A549 (cell line): ENCODE results near the gene CUX1. TPM values are rescaled to one million over a fixed set of nuclear protein-coding genes. Genes with fewer than 3 reads are reported as not detected.

ENCODE experiments used
- ATAC-seq, 2 experiments: fragments of 200-7000 bp in 1 of 2; fragments of >200 bp in 1 of 2; cut with Nextera tagmentation in 1 of 2; cut with Tn5 transposase in 1 of 2; 3 replicates each; pipeline versions ENCODE4 v1.8.0 to v1.9.1; 2018 to 2020; ENCODE audit warnings: mild to moderate bottlenecking in 1 of 2, moderate library complexity in 1 of 2
- CTCF ChIA-PET: fragments of 300-600 bp; sonication (Branson Sonifier 250); formaldehyde crosslinking; extraction: SDS; loops from one replicate; lab custom pipeline; 2021; ENCODE audit warnings: antibody characterized with exemption, inconsistent platforms; lab: Yijun Ruan, JAX
- POLR2A ChIA-PET: fragments of 350-600 bp; formaldehyde crosslinking; extraction: SDS; loops from one replicate; lab custom pipeline; 2021; ENCODE audit warnings: antibody characterized with exemption, inconsistent platforms; lab: Yijun Ruan, JAX
- DNase-seq, 2 experiments: peaks; one replicate each; pipeline versions ENCODE4 v3.0.0 to v3.0.0-alpha.2; 2011 to 2016; ENCODE audit warnings: low read depth in 1 of 2, low spot score in 1 of 2
- FAIRE-seq: peaks from 2 replicates; lab custom pipeline; 2011; peaks lifted over from hg19 to GRCh38; lab: Jason Lieb, UNC
- H3K27ac ChIP-seq, 2 experiments: fragments of >200 bp; sonication (Bioruptor Twin); formaldehyde crosslinking; 3 replicates each; pipeline ENCODE4 v1.5.1; 2016 to 2017
- H3K4me1 ChIP-seq: fragments of >200 bp; sonication (Bioruptor Twin); formaldehyde crosslinking; 3 replicates; pipeline ENCODE4 v1.6.1; 2016
- H3K4me2 ChIP-seq: fragments of >200 bp; sonication (Bioruptor Twin); formaldehyde crosslinking; 3 replicates; pipeline ENCODE4 v1.6.1; 2016
- H3K4me3 ChIP-seq: fragments of >200 bp; sonication (Bioruptor Twin); formaldehyde crosslinking; 3 replicates; pipeline ENCODE4 v1.5.1; 2016
- H3K9me3 ChIP-seq: fragments of >200 bp; sonication (Bioruptor Twin); formaldehyde crosslinking; 3 replicates; pipeline ENCODE4 v1.6.1; 2016
- CEBPB ChIP-seq, 2 experiments: fragments of >200 bp in 1 of 2; sonication (Bioruptor Twin) in 1 of 2; formaldehyde crosslinking in 1 of 2; IDR thresholded peaks; 2 replicates each; pipeline ENCODE4 v1.6.1; 2012 to 2016
- CHD2 ChIP-seq: fragments of 150-350 bp; IDR thresholded peaks from 2 replicates; pipeline ENCODE4 v1.6.1; 2014; ENCODE audit warnings: low read length; ENCODE audit not compliant: partially characterized antibody
- CHD4 ChIP-seq: fragments of 200-600 bp; sonication (generic); IDR thresholded peaks from 2 replicates; pipeline ENCODE4 v1.6.1; 2016; ENCODE audit warnings: antibody characterized with exemption, mild to moderate bottlenecking, borderline replicate concordance
- EHMT2 ChIP-seq: fragments of 200-600 bp; sonication (generic); IDR thresholded peaks from 2 replicates; pipeline ENCODE4 v1.6.1; 2016; ENCODE audit warnings: antibody characterized with exemption, low read depth, mild to moderate bottlenecking, moderate library complexity
- EP300 ChIP-seq, 2 experiments: fragments of >200 bp; sonication (Bioruptor Twin); formaldehyde crosslinking; IDR thresholded peaks; 2 replicates in 1 of 2; 3 replicates in 1 of 2; pipeline ENCODE4 v1.6.1; 2016 to 2017
- GATA3 ChIP-seq: IDR thresholded peaks from 2 replicates; pipeline ENCODE4 v1.6.1; 2012; ENCODE audit warnings: borderline replicate concordance
- JUNB ChIP-seq: fragments of >200 bp; sonication (Bioruptor Twin); formaldehyde crosslinking; IDR thresholded peaks from 2 replicates; pipeline ENCODE4 v1.6.1; 2016
- NFE2L2 ChIP-seq: fragments of 150-350 bp; conservative IDR thresholded peaks from 2 replicates; pipeline ENCODE4 v1.6.1; 2014; ENCODE audit warnings: low read length
- NPAS2 ChIP-seq: fragments of 250-450 bp; sonication (Bioruptor Pico); IDR thresholded peaks from 2 replicates; pipeline ENCODE4 v1.8.0; 2022; ENCODE audit warnings: mild to moderate bottlenecking, moderate library complexity, borderline replicate concordance
- PHF8 ChIP-seq: fragments of 200-600 bp; sonication (generic); IDR thresholded peaks from 2 replicates; pipeline ENCODE4 v1.6.1; 2016; ENCODE audit warnings: low read depth, mild to moderate bottlenecking, antibody characterized with exemption, moderate library complexity, borderline replicate concordance
- POLR2AphosphoS2 ChIP-seq: conservative IDR thresholded peaks from 2 replicates; pipeline ENCODE4 v1.6.1; 2012; ENCODE audit warnings: low read length, improper control_type of control experiment, inconsistent platforms
- RAD21 ChIP-seq, 2 experiments: fragments of >200 bp in 1 of 2; sonication (Bioruptor Twin) in 1 of 2; formaldehyde crosslinking in 1 of 2; IDR thresholded peaks in 1 of 2; conservative IDR thresholded peaks in 1 of 2; 2 replicates in 1 of 2; 3 replicates in 1 of 2; pipeline ENCODE4 v1.6.1; 2012 to 2018; ENCODE audit warnings: inconsistent platforms in 1 of 2
- ZC3H11A ChIP-seq: fragments of 450-650 bp; IDR thresholded peaks from 2 replicates; pipeline ENCODE4 v1.6.1; 2014; ENCODE audit warnings: antibody characterized with exemption, mild to moderate bottlenecking
- ZFP36 ChIP-seq: fragments of 450-650 bp; IDR thresholded peaks from 2 replicates; pipeline ENCODE4 v1.6.1; 2014; ENCODE audit warnings: borderline replicate concordance; ENCODE audit not compliant: partially characterized antibody
- ZNF302 ChIP-seq: fragments of 250-450 bp; sonication (Bioruptor Pico); IDR thresholded peaks from 2 replicates; pipeline ENCODE4 v1.9.0; 2021; ENCODE audit warnings: inconsistent platforms, mild to moderate bottlenecking, moderate library complexity
- WGBS: methylation state at CpG from one replicate; pipeline ENCODE4 v1.1.6; 2017; ENCODE audit errors: missing lambda C conversion rate; 5-methylcytosine and 5-hydroxymethylcytosine counted together
- polyA plus RNA-seq, 4 experiments: library from polyadenylated mRNA; depleted of rRNA in 3 of 4; stranded (reverse); fragments of >200 nt; fragmentation: RNase III in 1 of 4; extraction: RNeasy Plus Mini Kit Qiagen cat#74134 plus additional on column Dnase treatment in 1 of 4; gene quantifications; 2 replicates in 3 of 4; 3 replicates in 1 of 4; pipeline ENCODE4 v1.2.3, GENCODE V29; 2011 to 2017
- TF ChIP-seq, protein P1 (sequence below): fragments of 150-350 bp; IDR thresholded peaks from 2 replicates; pipeline ENCODE4 v1.6.1; 2014; ENCODE audit warnings: low read depth, mild to moderate bottlenecking, low read length
- TF ChIP-seq, protein P2 (sequence below): fragments of >200 bp; sonication (Bioruptor Twin); formaldehyde crosslinking; IDR thresholded peaks from 3 replicates; pipeline ENCODE4 v1.5.1; 2016
- TF ChIP-seq, protein P3 (sequence below): fragments of 250-450 bp; sonication (Bioruptor Pico); IDR thresholded peaks from 2 replicates; pipeline ENCODE4 v1.5.0; 2021; ENCODE audit warnings: mild to moderate bottlenecking, moderate library complexity, borderline replicate concordance
- TF ChIP-seq, protein P4 (sequence below): fragments of 200-600 bp; sonication (generic); IDR thresholded peaks from 2 replicates; pipeline ENCODE4 v1.6.1; 2016; ENCODE audit warnings: antibody characterized with exemption, mild to moderate bottlenecking, moderate library complexity
- TF ChIP-seq, protein P5 (sequence below): IDR thresholded peaks from 2 replicates; pipeline ENCODE4 v1.6.1; 2012; ENCODE audit warnings: low read depth, borderline replicate concordance

Gene CUX1
- polyA plus RNA-seq, 2 of the 4 experiments (the other 2 are of a cell fraction): 32.7 to 33.4 TPM

DNA sequence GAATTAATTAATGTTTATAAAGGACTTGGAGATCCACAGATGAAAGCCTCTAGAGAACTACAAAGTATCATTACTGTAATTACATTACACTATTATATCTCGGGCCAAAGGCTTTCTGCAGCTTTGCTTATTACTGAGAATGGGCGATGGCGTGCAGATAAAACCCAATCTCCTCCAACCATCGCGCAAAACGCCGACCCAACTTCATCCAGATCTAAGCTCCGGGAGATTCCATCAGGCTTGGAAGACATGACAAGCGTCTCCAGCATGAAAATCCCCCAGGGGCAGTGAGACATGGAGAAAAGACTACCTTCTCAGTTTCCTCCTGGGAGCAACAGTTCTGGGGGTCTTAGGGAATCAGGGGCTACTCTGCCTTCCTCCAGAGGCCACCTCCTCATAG, 42.2 kb upstream of the CUX1 start:
- DNase-seq (no peak), FAIRE-seq (no peak), ATAC-seq (no peak)
- CTCF ChIA-PET: interaction anchor here (0.9 kb wide), 1 partner anchor 233 kb away, joined by 3 read pairs; no protein-coding TSS in a partner anchor
- 79% methylated on average over 9 of the region's 9 CpGs for WGBS
- H3K4me3 ChIP-seq: no peak overlapping the region
- no peak overlapping the region for H3K27ac ChIP-seq
- no peaks in the 10 kb centered on the region for H3K4me1 ChIP-seq
- no peak overlapping the region for H3K4me2 ChIP-seq
- POLR2A ChIA-PET: no interaction called here
- TF ChIP-seq EHMT2 (no peak), RAD21 (conservative IDR thresholded peaks at IDR 0.05 in 1 of 2, IDR thresholded peaks at IDR 0.05 in 1 of 2) (no peak), GATA3 (no peak), JUNB (no peak), ZFP36 (no peak), NPAS2 (CRISPR knock-in tag) (no peak), ZNF302 (CRISPR knock-in tag) (no peak), CEBPB (IDR thresholded peaks at IDR 0.05) (no peak), POLR2AphosphoS2 (no peak), PHF8 (no peak), ZC3H11A (no peak), CHD2 (no peak), EP300 (IDR thresholded peaks at IDR 0.05) (no peak)
- TF ChIP-seq, protein P1, sequence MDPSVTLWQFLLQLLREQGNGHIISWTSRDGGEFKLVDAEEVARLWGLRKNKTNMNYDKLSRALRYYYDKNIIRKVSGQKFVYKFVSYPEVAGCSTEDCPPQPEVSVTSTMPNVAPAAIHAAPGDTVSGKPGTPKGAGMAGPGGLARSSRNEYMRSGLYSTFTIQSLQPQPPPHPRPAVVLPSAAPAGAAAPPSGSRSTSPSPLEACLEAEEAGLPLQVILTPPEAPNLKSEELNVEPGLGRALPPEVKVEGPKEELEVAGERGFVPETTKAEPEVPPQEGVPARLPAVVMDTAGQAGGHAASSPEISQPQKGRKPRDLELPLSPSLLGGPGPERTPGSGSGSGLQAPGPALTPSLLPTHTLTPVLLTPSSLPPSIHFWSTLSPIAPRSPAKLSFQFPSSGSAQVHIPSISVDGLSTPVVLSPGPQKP: no peak
- TF ChIP-seq, protein P2, sequence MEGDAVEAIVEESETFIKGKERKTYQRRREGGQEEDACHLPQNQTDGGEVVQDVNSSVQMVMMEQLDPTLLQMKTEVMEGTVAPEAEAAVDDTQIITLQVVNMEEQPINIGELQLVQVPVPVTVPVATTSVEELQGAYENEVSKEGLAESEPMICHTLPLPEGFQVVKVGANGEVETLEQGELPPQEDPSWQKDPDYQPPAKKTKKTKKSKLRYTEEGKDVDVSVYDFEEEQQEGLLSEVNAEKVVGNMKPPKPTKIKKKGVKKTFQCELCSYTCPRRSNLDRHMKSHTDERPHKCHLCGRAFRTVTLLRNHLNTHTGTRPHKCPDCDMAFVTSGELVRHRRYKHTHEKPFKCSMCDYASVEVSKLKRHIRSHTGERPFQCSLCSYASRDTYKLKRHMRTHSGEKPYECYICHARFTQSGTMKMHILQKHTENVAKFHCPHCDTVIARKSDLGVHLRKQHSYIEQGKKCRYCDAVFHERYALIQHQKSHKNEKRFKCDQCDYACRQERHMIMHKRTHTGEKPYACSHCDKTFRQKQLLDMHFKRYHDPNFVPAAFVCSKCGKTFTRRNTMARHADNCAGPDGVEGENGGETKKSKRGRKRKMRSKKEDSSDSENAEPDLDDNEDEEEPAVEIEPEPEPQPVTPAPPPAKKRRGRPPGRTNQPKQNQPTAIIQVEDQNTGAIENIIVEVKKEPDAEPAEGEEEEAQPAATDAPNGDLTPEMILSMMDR: no peak
- TF ChIP-seq, protein P3, sequence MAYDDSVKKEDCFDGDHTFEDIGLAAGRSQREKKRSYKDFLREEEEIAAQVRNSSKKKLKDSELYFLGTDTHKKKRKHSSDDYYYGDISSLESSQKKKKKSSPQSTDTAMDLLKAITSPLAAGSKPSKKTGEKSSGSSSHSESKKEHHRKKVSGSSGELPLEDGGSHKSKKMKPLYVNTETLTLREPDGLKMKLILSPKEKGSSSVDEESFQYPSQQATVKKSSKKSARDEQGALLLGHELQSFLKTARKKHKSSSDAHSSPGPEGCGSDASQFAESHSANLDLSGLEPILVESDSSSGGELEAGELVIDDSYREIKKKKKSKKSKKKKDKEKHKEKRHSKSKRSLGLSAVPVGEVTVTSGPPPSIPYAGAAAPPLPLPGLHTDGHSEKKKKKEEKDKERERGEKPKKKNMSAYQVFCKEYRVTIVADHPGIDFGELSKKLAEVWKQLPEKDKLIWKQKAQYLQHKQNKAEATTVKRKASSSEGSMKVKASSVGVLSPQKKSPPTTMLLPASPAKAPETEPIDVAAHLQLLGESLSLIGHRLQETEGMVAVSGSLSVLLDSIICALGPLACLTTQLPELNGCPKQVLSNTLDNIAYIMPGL: no peak
- TF ChIP-seq, protein P4, sequence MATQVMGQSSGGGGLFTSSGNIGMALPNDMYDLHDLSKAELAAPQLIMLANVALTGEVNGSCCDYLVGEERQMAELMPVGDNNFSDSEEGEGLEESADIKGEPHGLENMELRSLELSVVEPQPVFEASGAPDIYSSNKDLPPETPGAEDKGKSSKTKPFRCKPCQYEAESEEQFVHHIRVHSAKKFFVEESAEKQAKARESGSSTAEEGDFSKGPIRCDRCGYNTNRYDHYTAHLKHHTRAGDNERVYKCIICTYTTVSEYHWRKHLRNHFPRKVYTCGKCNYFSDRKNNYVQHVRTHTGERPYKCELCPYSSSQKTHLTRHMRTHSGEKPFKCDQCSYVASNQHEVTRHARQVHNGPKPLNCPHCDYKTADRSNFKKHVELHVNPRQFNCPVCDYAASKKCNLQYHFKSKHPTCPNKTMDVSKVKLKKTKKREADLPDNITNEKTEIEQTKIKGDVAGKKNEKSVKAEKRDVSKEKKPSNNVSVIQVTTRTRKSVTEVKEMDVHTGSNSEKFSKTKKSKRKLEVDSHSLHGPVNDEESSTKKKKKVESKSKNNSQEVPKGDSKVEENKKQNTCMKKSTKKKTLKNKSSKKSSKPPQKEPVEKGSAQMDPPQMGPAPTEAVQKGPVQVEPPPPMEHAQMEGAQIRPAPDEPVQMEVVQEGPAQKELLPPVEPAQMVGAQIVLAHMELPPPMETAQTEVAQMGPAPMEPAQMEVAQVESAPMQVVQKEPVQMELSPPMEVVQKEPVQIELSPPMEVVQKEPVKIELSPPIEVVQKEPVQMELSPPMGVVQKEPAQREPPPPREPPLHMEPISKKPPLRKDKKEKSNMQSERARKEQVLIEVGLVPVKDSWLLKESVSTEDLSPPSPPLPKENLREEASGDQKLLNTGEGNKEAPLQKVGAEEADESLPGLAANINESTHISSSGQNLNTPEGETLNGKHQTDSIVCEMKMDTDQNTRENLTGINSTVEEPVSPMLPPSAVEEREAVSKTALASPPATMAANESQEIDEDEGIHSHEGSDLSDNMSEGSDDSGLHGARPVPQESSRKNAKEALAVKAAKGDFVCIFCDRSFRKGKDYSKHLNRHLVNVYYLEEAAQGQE: no peak
- TF ChIP-seq, all 56 proteins: peak for 0
- H3K9me3 ChIP-seq: no peaks in the 10 kb centered on the region

DNA sequence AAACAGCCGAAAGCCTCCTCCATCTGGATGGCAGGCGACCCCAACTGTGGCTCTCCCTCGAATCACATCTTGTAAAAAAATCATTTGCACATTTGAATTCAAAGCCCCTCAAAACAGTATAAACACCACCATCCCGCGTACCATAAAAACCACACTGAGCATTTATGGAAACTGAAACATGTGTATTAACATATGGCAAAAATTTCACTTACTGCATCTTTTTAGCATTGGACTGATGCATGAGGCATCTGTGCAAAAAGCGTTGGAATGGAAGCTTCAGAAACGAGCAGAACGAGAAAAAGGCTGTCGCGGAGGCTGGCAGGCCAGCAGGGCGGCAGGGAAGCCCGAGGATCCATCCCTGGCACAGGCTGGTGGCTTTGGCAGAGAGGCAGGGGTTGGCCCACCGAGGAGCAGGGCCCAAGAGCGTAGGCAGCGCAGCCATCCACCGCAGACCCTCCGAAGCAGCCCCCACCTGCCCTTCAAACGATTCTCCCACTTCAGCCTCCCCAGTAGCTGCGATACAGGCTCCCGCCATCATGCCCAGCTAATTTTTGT, 39.3 kb upstream of the CUX1 start:
- no peaks in the 10 kb centered on the region for H3K4me1 ChIP-seq
- no peak for FAIRE-seq

More for the DNA sequence above, 39.3 kb upstream of the CUX1 start:
- H3K9me3 ChIP-seq: no peaks in the 10 kb centered on the region
- no peak overlapping the region for H3K4me3 ChIP-seq
- ChIA-PET CTCF (interaction anchor here (0.6 to 0.7 kb wide), 2 partner anchors 10 to 178 kb away, joined by 3 read pairs; no protein-coding TSS in a partner anchor), POLR2A (no interaction called here)
- ATAC-seq: no peak
- no peak for TF ChIP-seq CHD4
- no peak for TF ChIP-seq NFE2L2
- TF ChIP-seq, protein P5, sequence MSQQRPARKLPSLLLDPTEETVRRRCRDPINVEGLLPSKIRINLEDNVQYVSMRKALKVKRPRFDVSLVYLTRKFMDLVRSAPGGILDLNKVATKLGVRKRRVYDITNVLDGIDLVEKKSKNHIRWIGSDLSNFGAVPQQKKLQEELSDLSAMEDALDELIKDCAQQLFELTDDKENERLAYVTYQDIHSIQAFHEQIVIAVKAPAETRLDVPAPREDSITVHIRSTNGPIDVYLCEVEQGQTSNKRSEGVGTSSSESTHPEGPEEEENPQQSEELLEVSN: no peak
- TF ChIP-seq, protein P3: no peak
- no peak overlapping the region for H3K27ac ChIP-seq
- no peak overlapping the region for H3K4me2 ChIP-seq
- 70% methylated on average over 20 of the region's 20 CpGs for WGBS
- DNase-seq: no peak
